ENCODE measurements around the gene FRMD8.

Gene FRMD8

DNA sequence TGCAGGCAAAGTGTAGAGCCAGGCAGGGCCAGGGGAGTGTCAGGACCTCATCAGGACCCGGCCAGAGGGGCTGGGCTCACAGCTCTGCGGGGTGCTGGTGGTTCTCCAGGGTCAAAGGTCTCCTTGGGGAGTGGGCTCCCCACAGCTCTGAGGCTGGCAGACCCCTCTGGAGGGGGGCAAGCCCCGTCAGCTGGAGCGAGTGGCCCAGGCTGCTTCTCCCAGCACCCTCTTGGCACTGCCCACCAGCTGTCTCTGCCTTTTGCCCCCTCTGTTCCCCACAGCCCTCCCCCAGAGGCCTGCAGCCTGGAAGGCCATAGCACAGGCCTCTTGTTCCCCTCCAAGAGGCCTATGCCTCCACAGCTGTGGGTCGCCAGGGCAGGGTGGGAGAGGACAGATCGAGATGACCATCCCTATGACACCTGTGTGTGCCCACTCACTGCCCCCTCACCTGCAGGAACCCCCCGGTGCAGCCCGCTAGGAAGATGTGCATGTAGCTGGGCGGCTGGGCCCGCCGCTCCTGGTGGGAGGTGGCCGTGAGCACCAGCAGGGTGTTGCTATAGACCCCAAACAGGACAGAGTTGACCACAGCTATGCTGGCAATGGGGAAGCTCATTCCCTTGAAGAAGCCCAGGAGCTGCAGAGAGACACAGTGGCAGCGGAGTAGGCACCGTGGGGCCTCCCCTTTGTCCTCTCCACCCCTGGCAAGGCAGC, 7.4 kb upstream of the FRMD8 start:
- Histone ChIP-seq H3K4me1 (ENCODE audit: insufficient read depth, low read length, severe bottlenecking) (peaks cover 47% of the 10 kb centered on the region), H3K4me3 (ENCODE audit: low read depth, low read length, poor library complexity, severe bottlenecking) (no peak overlapping the region), H3F3A (ENCODE audit: insufficient read depth, low read length) (no peaks in the 10 kb centered on the region), H3K9ac (ENCODE audit: low read length) (no peak overlapping the region), H2AFZ (ENCODE audit: low read length) (no peak overlapping the region), H4K20me1 (ENCODE audit: insufficient read depth, low read length) (no peaks in the 10 kb centered on the region), H3K4me2 (ENCODE audit: low read length) (no peak overlapping the region), H3K9me2 (ENCODE audit: low read depth, low read length) (no peaks in the 10 kb centered on the region), H3K36me3 (ENCODE audit: insufficient read depth, low read length) (no peaks in the 10 kb centered on the region), H3K27me3 (ENCODE audit: insufficient read depth, low read length) (no peaks in the 10 kb centered on the region), H3K79me2 (ENCODE audit: insufficient read depth, low read length) (no peaks in the 10 kb centered on the region), H3K27ac (ENCODE audit: low read depth, low read length, poor library complexity, severe bottlenecking) (no peak overlapping the region), H3K9me3 (ENCODE audit: low read length) (no peaks in the 10 kb centered on the region)
- TF ChIP-seq, protein P1, sequence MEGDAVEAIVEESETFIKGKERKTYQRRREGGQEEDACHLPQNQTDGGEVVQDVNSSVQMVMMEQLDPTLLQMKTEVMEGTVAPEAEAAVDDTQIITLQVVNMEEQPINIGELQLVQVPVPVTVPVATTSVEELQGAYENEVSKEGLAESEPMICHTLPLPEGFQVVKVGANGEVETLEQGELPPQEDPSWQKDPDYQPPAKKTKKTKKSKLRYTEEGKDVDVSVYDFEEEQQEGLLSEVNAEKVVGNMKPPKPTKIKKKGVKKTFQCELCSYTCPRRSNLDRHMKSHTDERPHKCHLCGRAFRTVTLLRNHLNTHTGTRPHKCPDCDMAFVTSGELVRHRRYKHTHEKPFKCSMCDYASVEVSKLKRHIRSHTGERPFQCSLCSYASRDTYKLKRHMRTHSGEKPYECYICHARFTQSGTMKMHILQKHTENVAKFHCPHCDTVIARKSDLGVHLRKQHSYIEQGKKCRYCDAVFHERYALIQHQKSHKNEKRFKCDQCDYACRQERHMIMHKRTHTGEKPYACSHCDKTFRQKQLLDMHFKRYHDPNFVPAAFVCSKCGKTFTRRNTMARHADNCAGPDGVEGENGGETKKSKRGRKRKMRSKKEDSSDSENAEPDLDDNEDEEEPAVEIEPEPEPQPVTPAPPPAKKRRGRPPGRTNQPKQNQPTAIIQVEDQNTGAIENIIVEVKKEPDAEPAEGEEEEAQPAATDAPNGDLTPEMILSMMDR (IDR thresholded peaks at IDR 0.05; ENCODE audit: low read length) = no peak
- TF ChIP-seq EZH2 (IDR thresholded peaks at IDR 0.05; ENCODE audit: borderline replicate concordance, low read length) = no peak

DNA sequence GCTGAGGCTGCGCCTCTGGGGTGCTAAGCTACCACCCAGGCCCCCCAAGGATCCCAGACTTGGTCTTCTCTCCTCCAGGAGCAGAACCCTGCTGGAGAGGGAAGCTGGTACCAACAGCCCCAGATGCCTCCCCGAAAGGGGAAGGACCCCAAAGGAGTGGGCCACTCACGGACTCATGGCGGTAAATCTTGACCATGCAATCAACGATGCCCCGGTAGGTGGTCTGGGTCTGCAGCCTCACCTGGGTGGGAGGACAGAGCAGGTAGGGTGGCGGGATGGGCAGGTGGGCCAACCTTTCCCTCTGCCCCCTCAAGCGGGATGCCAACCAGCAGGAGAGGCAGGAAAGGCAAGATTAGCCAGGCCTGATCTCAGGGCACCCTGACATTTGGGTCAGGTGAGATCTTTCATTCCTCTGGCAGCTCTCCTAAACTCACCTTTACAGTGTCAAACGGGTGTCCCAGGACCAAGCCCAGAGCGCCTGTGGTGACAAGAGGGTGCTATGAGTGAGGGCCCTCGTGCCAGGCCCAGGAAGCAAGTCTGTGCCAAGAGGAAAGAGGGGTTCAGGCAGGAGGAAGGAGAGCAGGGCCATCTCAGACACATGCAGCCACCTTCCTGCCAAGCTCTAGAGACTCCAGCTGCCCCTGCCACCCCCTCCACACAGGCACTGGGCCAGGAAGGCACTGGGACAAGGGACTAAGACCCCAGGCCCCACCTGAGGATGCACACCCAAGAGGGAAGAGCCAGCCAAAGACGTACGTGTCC, 6.6 kb upstream of the FRMD8 start:
- Histone ChIP-seq H3K4me2 (ENCODE audit: low read length) (no peak overlapping the region), H3K9me3 (ENCODE audit: low read length) (no peaks in the 10 kb centered on the region), H3K4me1 (ENCODE audit: insufficient read depth, low read length, severe bottlenecking) (peaks cover 49% of the 10 kb centered on the region), H2AFZ (ENCODE audit: low read length) (no peak overlapping the region), H3K4me3 (ENCODE audit: low read depth, low read length, poor library complexity, severe bottlenecking) (no peak overlapping the region), H3F3A (ENCODE audit: insufficient read depth, low read length) (no peaks in the 10 kb centered on the region), H3K79me2 (ENCODE audit: insufficient read depth, low read length) (no peaks in the 10 kb centered on the region), H3K27ac (ENCODE audit: low read depth, low read length, poor library complexity, severe bottlenecking) (no peak overlapping the region), H3K36me3 (ENCODE audit: insufficient read depth, low read length) (no peaks in the 10 kb centered on the region), H4K20me1 (ENCODE audit: insufficient read depth, low read length) (no peaks in the 10 kb centered on the region), H3K9me2 (ENCODE audit: low read depth, low read length) (no peaks in the 10 kb centered on the region), H3K9ac (ENCODE audit: low read length) (no peak overlapping the region), H3K27me3 (ENCODE audit: insufficient read depth, low read length) (no peaks in the 10 kb centered on the region)
- TF ChIP-seq, protein P1 (IDR thresholded peaks at IDR 0.05; ENCODE audit: low read length) = no peak

DNA sequence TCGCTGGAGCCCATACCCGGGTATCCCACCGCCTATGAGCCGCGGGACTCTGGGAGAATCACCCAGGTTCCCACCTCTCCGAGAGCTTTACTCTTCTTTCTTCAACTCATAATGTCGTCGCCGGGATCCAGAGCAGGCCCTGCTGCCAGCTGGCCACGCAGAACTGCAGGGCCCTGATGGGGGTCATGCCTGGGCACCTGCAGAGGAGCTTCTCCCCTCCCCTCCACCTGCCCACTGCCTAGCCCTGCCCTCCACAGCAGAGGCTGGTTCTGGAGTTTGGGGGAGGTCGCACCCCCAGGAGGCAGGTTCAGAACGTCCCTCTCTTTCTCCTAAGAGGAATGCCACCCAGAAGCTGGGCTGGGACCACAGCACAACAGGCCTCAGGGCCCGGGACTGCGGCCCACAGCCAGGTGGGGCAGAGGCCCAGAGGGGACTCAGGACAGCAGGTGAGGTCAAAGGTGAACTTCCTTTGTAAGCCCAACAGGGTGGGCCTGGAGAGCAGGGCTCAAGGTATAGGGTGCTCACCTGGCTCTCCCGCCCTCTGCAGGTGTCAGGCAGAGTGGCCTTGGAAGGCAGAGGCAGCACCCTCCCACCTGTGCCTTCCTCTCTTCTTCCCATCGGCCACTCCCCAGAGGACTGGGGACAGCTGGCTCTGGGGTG, 5.8 kb upstream of the FRMD8 start:
- no peak overlapping the region for H2AFZ ChIP-seq (ENCODE audit: low read length)
- no peaks in the 10 kb centered on the region for H3K36me3 ChIP-seq (ENCODE audit: insufficient read depth, low read length)
- no peaks in the 10 kb centered on the region for H3K27me3 ChIP-seq (ENCODE audit: insufficient read depth, low read length)
- H3K4me1 ChIP-seq (ENCODE audit: insufficient read depth, low read length, severe bottlenecking) = peaks cover 49% of the 10 kb centered on the region
- no peaks in the 10 kb centered on the region for H3K79me2 ChIP-seq (ENCODE audit: insufficient read depth, low read length)
- no peak overlapping the region for H3K9ac ChIP-seq (ENCODE audit: low read length)
- H3K9me2 ChIP-seq (ENCODE audit: low read depth, low read length) = no peaks in the 10 kb centered on the region
- no peak overlapping the region for H3K4me2 ChIP-seq (ENCODE audit: low read length)
- H3K9me3 ChIP-seq (ENCODE audit: low read length) = no peaks in the 10 kb centered on the region
- no peak overlapping the region for H3K4me3 ChIP-seq (ENCODE audit: low read depth, low read length, poor library complexity, severe bottlenecking)
- H3K27ac ChIP-seq (ENCODE audit: low read depth, low read length, poor library complexity, severe bottlenecking) = no peak overlapping the region
- H4K20me1 ChIP-seq (ENCODE audit: insufficient read depth, low read length) = no peaks in the 10 kb centered on the region
- TF ChIP-seq, protein P1 (IDR thresholded peaks at IDR 0.05; ENCODE audit: low read length) = no peak
- TF ChIP-seq EZH2 (IDR thresholded peaks at IDR 0.05; ENCODE audit: borderline replicate concordance, low read length) = no peak
- H3F3A ChIP-seq (ENCODE audit: insufficient read depth, low read length) = no peaks in the 10 kb centered on the region

Measured in OCI-LY1 (cell line).